Activated CD4-positive, CD25-positive, alpha-beta regulatory T cell treated with anti-CD3 and anti-CD28 coated beads, Interleukin-2, amount 50 U/mL, for 16 hours (primary cell): Measurements from ENCODE around the gene SBK2.

Experiments
- DNase-seq: peaks from one replicate; pipeline ENCODE4 v3.0.0-alpha.2; 2020; ENCODE audit warnings: low read depth, low spot score

The SBK2 gene

DNA sequence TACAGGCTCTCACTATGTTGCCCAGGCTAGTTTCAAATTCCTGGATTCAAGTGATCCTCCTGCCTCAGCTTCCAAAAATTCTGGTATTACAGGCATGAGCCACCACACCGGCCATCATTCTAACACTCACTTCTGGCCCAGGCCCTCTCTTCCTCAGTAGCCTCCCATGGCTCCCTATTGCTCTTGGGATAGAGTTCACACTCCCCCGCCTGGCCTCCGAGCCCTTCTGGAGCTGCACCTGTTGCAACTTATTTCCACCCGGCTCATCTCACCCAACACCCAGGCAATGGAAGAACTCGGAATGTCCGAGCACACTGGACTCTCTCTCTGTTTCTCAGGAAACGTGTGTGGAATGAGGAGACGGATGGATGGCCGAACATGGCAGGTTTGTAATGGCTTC is 17.4 kb upstream of the SBK2 start:
- no peak for DNase-seq

DNA sequence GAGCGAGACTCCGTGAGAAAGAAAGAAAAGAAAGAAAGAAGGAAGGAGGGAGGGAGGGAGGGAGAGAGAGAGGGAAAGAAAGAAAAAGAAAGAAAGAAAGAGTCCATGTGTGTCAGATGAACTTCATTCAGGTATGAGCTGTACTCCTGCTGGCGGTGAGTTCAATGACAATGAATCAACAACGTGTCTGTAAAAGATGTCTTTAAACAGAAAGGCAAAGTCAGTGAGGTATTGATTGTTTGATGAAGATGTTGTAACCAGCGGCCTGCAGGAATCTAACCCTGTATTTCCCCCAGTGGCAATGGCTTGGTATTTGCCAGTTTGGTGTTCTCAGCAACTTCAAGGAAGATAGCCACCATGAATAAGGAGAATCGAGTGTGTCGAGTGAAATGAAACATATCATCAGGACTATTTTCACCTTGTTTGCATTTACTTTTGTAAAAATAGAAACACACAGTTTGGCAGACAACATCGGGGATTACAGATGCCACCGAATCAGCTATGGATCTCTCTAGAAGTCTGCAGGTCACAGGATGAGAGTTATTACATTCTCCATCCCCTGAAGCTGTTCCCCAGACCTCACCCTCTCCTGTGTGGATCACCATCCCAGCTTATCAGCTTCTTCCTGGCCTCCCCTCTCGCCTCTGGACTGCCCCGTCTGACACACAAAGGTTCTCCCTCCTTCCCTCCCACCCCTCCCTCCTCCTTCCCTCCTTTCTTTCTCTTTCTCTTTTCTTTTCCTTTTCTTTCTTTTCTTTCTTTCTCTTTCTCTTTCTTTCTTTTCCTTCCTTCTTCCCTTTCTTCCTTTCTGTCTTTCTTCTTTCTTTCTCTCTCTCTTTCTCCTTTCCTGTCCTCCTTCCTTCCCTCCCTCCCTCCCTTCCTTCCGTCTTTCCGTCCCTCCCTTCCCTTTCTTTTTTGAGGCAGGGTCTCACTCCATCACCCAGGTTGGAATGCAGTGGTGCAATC is 16.6 kb upstream of the SBK2 start:
- DNase-seq = no peak

DNA sequence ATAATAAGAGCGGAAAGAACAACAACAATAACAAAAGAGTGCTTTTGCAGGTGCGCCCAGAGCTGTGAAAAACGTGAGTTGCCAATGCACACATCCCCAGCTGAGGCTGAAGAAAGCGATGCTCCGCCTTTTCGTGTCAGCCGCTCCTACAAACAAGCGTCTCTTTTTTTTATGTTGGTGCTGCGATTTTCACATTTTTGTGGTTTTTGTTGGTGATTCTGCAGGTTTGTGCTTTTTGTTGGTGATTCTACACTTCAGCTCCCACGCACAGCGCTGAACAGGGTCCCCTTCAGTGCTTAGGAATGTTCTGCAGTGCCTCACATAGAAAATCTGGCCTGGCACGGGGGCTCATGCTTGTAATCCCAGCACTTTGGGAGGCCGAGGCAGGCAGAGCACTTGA is 15.7 kb upstream of the SBK2 start:
- no peak for DNase-seq

DNA sequence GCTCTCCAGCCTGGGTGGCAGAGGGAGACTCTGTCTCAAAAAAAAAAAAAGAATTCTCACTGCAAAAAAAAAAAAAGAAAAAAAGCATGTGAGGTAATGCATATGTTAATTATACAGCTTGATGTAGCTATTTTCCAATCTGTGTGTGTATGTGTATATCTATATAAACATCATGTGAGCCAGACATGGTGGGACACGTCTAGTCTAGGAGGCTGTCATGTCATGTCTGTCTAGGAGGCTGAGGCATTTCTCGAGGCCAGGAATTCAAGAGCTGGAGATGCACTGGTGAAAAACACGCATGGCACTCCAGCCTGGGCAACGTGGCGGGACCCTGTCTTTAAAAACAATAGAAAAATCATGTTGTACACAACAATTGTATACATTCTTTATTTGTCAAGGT is 15.3 kb upstream of the SBK2 start:
- DNase-seq = no peak

DNA sequence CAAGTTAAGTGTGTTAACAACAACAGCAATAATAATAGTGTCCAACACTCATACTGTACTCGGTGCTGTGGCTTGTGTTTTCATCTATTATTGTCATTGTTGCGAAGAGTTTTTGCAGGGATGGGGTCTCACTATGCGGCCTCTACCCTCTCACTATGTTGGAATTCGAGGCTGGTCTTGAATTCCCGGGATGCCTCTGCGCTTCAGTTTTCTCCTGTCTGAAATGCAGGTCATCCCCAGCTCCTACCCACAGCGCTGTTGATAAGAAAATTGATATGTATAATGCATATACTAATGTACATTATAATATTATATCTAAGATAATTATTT is 13.4 kb upstream of the SBK2 start:
- no peak for DNase-seq

DNA sequence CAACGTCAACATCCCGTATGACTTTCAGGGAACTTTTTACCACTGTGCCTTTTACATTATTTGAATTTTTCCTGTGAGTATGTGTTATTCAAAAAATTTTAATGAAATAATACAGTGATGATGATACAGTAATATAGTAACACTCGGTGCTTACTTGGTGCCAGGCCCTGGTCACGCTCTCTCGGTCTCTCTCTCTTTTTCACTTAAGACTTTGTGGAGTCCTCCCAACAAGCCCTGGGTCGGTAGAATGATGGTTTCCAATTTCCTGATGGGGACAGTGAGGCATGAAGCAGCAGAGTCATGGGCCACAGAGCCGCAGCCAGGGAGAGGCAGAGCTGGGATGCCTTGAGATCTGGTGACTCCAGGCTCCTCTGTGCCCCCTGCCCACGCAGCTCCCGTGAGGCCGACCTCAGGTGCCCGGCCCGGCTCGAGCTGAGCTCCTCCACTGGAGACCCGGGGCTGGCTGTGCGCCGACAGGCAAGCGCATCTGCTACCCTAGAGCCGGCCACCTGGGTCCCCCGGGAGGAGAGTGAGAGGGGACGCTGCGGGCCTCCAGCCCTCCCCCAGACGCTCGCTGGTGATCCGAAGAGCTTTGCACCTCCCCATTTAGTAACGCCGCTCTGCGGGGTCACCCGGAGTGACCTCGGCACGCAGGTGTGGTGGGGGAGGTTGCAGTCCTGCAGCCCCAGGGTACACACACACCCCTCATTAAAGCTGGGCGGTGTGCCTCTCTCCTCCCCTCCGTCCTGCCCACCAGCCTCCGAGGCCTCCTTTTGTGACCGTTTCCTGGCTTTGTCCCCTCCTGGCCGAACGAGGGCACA is 12.8 kb upstream of the SBK2 start:
- DNase-seq = no peak

DNA sequence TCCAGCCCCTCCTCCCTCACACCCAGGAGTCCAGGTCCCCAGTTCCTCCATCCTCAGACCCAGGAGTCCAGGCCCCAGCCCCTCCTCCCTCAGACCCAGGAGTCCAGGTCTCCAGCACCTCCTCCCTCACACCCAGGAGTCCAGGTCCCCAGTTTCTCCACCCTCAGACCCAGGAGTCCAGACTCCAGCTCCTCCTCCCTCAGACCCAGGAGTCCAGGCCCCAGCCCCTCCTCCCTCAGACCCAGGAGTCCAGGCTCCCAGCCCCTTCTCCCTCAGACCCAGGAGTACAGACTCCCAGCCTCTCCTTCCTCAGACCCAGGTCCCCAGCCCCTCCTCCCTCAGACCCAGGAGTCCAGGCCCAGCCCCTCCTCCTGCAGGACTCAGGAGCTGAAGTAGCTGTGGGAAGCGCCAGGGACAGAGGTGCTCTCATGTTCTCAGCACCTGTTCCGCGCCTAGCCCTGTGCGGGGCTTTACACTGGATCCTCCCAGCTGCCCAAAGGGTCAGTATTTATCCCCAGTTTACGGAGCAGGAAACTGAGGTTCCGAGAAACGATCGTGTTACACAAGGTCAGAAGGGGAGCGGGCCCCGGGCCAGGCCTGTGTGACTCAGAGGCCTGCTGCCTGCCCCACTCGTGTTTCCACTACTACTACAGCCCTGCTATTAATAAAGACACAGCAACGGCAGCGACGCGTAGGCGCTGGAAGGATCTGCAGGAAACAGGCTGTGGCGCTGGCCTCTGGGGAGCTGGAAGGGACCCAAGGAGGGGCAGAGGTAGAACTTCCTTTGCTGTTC is 10.1 kb upstream of the SBK2 start:
- no peak for DNase-seq

DNA sequence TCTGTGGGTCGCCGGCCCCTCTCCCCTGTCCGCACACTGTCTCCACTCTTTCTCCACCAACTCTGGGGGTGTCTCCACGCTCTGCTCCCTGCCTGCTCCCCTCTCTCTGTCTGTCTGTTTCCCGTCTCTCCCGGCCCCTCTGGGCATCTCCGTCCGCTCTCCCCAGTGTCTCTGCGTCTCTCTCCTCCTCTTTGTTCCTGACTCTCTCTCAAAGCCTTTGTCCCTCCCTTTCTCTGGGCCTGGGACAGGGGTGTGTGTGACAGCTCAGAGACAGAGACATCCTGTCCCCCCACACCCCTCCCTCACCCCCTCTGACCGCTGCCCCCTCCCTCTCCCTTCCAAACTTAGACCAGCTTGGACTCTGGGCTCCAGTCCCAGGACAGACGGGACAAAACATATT is 9.1 kb upstream of the SBK2 start:
- no peak for DNase-seq

DNA sequence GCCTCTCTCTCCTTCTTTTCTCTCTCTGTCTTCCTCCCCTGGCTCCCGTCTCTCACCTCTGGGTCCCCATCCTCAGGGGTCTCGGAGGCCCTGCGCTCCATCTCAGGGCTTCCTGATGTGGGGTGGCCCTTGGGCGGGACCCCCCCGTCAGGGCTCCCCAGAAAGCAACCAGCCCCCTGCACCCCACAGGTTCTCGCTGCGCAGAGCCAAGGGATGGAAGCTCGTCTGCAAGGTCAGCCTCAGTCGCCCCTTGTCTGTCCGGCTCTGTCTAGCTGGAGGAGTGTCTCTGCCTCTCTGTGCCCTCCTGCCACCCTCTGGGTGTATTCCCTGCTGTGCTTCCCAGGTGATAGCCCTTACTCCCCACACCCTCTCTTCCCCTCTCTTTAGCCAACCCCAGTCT is 8.5 kb upstream of the SBK2 start, which contains the start of gene SBK3:
TSS of gene SBK3 (minus strand) at position 101 of the 400 bp plus-strand sequence. CDS start at position 101, 0 bp downstream.
- no peak for DNase-seq

DNA sequence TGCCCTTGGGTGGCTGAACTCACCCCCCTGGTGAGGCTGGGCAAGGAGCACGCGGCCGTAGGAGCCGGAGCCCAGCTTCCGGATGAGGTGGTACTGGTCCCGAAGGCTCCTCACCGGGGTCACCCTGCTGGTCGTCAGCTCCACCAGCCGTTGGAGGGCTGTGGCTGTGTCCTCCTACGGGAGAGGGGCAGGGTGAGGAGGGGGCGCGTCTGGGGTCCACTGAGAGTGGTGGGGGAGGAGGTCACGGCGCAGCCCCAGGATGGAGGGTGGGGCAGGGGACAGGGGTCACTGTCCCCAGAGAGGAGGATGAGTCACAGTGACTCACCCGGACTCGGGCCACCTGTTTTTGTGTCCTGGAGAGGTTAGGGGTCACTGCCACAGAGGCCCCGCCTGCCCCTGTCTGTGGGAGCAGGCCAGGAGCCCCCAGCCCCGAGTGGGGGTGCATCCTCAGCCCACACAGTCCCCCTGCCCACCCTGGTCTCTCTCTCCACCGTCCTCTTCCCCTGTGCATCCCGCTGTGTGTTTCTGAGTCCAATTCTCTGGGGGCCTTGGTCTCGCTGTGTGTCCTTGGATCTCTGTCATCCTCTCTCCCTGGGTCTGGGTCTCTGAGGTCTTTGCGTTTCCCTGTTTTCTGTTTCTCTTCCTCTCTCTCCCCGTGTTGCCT is 8.0 kb upstream of the SBK2 start:
- DNase-seq = no peak

DNA sequence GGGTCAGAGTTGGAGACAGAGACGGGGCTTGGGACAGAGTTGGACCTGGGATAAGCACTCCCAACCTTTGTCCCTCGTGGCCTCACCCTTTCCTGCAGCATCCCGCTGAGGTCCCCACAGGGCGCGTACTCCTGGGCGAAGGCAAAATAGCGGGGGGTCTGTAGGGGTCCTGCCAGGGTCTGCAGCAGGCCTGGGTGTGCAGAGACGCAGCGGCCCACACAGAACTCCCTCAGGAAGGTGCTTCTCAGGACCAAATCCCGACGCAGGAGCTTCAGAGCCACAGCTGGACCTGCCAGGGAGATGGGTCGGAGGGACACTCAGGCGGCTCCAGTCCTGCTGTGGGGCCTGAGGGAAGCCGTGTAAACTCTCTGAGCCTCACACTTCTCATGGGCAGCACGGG is 7.1 kb upstream of the SBK2 start:
- DNase-seq = no peak

DNA sequence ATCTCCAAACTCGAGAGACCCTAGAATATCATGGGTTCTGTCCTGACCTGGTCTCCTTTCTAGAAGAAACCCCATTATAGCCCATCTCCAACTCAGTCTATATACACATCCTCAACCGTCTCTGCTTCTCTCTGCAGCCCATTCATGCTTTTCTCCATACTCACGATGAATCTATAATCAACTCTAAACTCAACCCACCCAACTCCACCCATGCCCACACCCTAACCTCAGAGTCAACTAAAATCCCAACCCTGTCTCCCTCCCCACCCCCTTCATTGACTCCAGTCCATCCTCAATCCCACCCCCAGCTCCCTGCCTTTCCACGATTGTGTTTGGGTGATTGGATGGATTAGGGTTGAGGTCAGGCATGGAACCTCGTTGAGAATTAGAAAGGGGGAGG is 6.6 kb upstream of the SBK2 start:
- DNase-seq = no peak

DNA sequence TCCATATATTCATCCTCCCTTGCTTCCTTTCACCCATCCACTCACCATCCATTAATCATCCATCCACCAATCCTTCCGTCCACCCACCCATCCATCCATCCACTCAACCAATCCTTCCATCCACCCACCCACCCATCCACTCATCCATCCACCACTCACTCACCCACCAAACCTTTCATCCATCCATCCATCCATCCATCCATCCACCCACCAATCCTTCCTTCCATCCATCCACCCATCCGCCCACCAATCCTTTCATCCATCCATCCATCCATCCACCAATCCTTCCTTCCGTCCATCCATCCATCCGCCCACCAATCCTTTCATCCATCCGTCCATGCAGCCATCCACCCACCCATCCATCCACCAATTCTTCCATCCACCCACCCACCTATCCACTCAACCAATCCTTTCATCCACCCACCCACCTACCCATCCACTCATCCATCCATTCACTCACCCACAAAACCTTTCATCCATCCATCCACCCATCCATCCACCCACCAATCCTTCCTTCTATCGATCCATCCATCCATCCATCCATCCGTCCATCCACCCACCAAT is 5.4 kb upstream of the SBK2 start:
- no peak for DNase-seq

DNA sequence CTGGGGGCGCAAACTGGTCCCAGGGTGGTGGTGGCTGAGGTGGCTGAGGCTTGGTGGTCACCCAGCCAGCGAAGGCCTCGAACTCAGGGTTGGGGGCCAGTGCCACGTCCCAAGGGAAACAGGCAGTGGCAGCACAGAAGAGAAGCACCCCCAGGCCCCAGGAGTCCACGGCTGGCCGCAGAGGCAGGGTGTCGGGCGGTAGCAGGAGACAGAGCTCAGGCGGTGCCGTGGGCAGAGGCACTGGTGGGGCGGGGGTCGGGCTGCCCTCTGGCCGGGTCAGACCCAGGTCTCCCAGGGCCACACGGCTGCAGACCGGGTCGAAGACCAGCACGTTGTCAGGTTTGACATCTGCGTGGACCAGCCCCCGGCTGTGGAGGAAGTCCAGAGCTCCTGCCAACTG is 4.2 kb upstream of the SBK2 start:
- DNase-seq = no peak

DNA sequence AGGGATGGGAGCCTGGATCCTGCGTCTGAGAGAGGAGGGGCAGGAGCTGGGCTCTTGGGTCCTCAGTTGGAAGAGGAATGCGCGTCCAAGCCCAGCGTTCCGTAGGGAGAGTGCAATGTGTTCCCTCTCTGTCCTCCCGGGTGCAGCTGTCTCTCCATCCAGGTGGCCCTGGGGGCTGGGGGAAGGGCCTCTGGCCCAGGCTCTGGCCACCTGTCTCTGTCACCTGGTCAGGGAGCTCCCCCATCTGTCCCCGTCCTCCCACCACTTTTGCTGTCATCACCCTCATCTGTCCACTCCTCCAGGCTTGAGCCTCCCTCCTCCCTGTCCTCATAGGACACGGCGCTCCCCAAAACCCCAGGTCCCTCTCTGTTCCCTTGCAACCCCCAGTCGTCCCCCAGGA is 3.7 kb upstream of the SBK2 start:
- no peak for DNase-seq

DNA sequence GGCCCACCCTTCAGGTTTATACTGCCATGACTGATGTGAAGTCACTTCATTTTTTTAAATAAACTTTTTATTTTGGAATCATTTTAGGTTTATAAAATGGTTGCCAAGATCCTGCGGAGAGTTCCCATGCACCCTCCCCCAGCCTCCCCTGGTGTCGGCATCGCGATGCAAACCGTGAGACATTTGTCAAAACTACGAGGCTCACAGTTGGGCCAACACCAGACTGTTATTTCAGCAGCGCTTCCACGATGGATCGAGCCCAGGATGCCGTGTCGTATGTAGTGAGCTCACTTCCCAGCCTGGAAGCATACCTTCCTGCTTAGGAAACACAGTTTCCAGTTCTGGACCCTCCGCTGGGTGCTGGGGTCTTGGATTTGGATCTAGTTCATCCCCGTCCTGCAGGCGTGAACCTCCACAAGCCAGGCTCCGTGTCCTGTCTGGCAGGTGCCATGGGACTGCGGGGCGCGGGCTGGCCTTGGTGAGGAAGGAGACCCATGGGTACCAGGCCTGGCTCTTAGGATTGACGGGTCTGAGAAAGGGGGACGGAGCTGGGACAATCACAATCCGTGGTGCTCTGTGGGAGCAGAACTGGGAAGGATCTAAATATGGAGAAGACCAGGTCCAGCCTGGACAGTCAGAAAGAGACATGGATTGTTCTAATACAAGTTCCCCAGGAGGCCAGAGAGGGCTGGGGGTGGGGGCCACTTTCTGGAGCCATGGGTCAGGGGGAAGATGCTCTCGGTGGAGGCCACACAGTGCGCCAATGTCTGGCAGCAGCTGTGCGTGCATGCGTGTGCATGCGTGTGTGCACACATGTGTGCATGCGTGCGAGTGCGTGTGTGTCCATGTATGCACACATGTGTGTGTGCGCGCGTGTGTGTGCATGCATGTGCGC is 2.4 kb upstream of the SBK2 start:
- no peak for DNase-seq

DNA sequence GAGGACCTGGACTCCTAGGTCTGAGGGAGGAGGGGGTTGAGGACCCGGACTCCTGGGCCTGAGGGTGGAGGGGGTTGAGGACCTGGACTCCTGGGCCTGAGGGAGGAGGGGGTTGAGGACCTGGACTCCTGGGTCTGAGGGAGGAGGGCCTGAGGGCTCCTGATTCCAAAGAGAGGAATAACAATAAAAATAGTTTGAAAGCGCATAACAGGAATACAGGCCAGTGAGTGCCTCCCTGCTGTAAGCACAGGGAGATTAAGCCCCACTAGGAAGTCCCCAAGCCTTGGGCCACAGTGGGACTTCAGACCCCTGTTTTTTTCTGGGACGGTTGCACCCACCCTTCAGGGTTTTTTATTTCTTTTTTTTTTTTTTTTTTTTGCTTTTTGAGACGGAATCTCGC is 1.2 kb upstream of the SBK2 start:
- no peak for DNase-seq

DNA sequence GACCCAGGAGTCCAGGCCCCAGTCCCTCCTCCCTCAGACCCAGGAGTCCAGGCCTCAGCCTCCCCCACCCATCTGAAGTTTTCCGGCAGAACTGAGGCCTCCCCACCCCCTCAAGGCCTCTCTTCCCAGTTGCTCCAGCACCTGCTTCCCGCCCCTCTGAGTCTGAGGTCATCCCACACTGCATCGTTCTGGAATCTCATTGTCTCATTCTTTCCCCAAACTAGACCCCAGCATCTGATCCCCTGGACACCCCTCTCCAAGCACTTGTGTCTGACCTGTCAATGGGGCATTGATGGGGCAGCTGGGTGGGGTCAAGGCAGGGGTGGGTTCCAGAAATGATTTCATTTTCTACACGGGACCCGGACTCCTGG is 793 bp upstream of the SBK2 start:
- DNase-seq = no peak

DNA sequence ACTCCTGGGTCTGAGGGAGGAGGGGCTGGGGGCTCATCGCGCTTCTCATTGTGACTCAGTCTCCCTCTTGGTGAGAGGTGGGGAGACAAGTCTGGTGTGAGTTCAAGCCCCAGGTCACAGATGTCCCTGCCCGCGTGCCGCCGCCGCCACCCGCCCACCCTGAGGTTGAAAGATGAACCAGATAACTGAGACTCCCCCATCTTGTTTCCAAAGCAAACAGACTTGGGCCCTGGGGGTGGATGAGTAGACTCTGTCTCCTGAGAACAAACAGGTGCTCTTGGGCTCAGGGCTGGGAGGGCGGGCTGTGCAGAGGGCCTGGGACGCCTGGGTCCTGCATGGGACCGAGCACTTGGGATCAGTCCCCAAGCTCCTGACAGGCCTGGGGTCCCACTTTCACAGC is 567 bp downstream of the SBK2 start:
- no peak for DNase-seq

DNA sequence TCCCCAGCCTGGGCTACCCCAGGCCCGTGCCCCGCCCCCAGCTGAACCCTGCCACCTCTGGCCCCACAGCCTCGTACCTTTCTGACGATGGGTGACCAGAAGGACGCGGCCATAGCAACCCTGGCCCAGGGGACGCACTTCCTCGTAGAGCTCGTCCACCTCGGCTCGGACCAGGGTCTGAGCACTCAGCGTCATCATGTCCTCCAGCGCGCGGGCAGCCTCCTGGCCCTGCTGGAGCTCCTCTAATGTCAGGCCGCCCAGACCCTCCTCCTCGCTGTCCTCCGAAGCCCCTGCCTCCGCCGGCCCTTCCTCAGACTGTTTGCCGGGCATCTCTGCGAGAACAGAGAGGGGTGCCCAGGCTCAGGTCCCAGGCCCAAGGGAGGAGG is 975 bp downstream of the SBK2 start:
- no peak for DNase-seq
